Aorta (tissue), 5 donors: ENCODE results near the gene SCG5. TPM values are rescaled to one million over a fixed set of nuclear protein-coding genes. Genes with fewer than 3 reads are reported as not detected.

Experiments
- ATAC-seq: fragments of 200-7000 bp; cut with Tn5 transposase; one replicate; pipeline ENCODE4 v1.9.1; 2022; ENCODE audit warnings: moderate library complexity; ENCODE audit not compliant: low FRiP score
- DNase-seq, 2 donors: peaks; one replicate each; pipeline ENCODE4 v3.0.0-alpha.2; 2020
- H3K27ac ChIP-seq, 2 donors: one replicate each; pipeline ENCODE4 v1.5.1; 2013; ENCODE audit warnings: low read length in 2 of 2, mild to moderate bottlenecking in 2 of 2, moderate library complexity in 2 of 2, control low read depth in 1 of 2, inconsistent platforms in 1 of 2, low read depth in 1 of 2
- H3K27me3 ChIP-seq, 2 donors: one replicate each; pipeline ENCODE4 v1.6.1; 2013; ENCODE audit warnings: control low read depth in 1 of 2, low read length in 1 of 2, mild to moderate bottlenecking in 1 of 2, moderate library complexity in 1 of 2; ENCODE audit not compliant: insufficient read depth in 2 of 2, control insufficient read depth in 1 of 2
- H3K36me3 ChIP-seq, 2 donors: one replicate each; pipeline ENCODE4 v1.6.1; 2013; ENCODE audit warnings: control low read depth in 1 of 2, low read length in 1 of 2, mild to moderate bottlenecking in 1 of 2; ENCODE audit not compliant: insufficient read depth in 2 of 2, control insufficient read depth in 1 of 2
- H3K4me1 ChIP-seq, 2 donors: one replicate each; pipeline ENCODE4 v1.6.1; 2013; ENCODE audit warnings: low read length in 2 of 2, control low read depth in 1 of 2, mild to moderate bottlenecking in 1 of 2, moderate library complexity in 1 of 2; ENCODE audit not compliant: insufficient read depth in 2 of 2, control insufficient read depth in 1 of 2
- H3K4me3 ChIP-seq, 2 donors: one replicate each; pipeline ENCODE4 v1.5.1; 2013; ENCODE audit warnings: low read length in 2 of 2, control low read depth in 1 of 2, mild to moderate bottlenecking in 1 of 2
- H3K9me3 ChIP-seq: one replicate; pipeline ENCODE4 v1.6.1; 2013; ENCODE audit warnings: mild to moderate bottlenecking, low read length; ENCODE audit not compliant: control insufficient read depth
- WGBS, 2 donors: extraction: QIAGEN DNeasy Blood & Tissue Kit; methylation state at CpG; one replicate each; pipeline ENCODE4 v1.1.7; 2013; 5-methylcytosine and 5-hydroxymethylcytosine counted together
- intact Hi-C, 2 donors: fragments of 100-400 bp; cut with DNase I; formaldehyde crosslinking; loops; one replicate each; pipeline versions ENCODE4 v1.14.2 to v1.15.0; 2022
- polyA plus RNA-seq, 2 donors: library from polyadenylated mRNA; stranded (reverse); fragments of 200-250 nt; gene quantifications; one replicate each; pipeline ENCODE4 v1.2.3, GENCODE V29; 2013
- total RNA-seq, 2 donors: library from RNA; stranded (reverse); fragmentation: NEBNext Ultra II Directional; extraction: Animal tissue kit (Norgen Biotek cat#: 25700); gene quantifications; one replicate each; pipeline ENCODE4 v1.2.1, GENCODE V29; 2021
- donor health status: healthy with polysubstance abuse.
- donor health status: Bipolar disorder and iron deficiency.
- donor health status: DM: no; HTN: no; CAD: no.
- donor health status: DM: no; HTN: no; CAD: no.
- donor health status: DM: yes; HTN: yes; CAD: no.

Gene SCG5
- total and polyA plus RNA-seq, 4 donors: 2.1 to 5.6 (median 3.2) TPM

DNA sequence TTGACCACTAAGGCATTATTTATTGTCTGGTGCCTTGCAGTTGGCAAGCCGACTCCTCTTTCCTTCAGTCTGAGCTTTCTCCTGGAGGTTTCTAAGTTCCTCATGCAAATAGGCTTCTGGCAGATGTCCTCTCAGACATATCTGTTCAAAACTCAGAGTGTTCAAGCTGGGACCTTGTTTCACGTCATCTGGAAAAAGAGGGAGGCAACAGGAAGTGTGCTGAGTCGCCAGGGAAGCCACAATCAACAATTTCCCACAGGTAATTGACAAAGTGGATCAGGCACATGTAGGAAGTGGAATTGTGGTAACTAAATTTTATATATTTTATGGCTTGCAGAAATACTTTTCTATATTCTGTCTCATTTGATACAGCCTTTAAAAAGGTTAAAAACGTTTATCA, 14.6 kb downstream of the SCG5 start:
- H3K36me3 ChIP-seq: no peaks in the 10 kb centered on the region

DNA sequence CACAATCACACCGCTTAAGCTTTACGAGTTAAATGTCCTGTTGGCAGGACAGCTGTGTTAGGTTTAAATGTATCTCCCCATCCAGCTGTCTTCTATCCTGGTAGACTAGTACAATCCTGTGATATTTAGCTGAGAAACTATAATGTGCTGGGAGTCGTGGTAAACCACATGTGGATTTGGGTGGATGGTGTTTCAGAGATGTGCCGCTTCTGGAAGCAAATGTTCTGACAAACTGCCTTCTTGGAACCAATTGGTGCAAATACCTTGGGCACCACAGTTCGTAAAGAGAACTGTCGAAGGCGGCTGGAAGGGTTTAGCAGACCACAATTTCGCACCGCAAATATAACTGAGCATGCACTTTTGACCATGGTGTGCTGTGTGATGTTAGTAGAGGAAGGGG, 15.0 kb downstream of the SCG5 start:
- DNase-seq (no peak), ATAC-seq (no peak)
- no peaks in the 10 kb centered on the region for H3K9me3 ChIP-seq
- H3K4me1 ChIP-seq: peaks cover 0 to 2% of the 10 kb centered on the region in 2 donors
- no peak overlapping the region for H3K27ac ChIP-seq
- H3K36me3 ChIP-seq: no peaks in the 10 kb centered on the region
- intact Hi-C loops: no loop called here
- H3K27me3 ChIP-seq: no peaks in the 10 kb centered on the region
- H3K4me3 ChIP-seq: no peak overlapping the region
- WGBS, 2 donors: 97 to 98% methylated on average over 9 of the region's 9 CpGs

More for the DNA sequence above, 14.6 kb downstream of the SCG5 start:
- 73 to 86% methylated on average over 4 of the region's 4 CpGs for WGBS, 2 donors
- intact Hi-C loops: no loop called here
- no peak for DNase-seq
- ATAC-seq: no peak
- H3K27me3 ChIP-seq: no peaks in the 10 kb centered on the region
- peaks cover 0 to 2% of the 10 kb centered on the region in 2 donors for H3K4me1 ChIP-seq
- no peak overlapping the region for H3K27ac ChIP-seq
- H3K9me3 ChIP-seq: no peaks in the 10 kb centered on the region
- no peak overlapping the region for H3K4me3 ChIP-seq

DNA sequence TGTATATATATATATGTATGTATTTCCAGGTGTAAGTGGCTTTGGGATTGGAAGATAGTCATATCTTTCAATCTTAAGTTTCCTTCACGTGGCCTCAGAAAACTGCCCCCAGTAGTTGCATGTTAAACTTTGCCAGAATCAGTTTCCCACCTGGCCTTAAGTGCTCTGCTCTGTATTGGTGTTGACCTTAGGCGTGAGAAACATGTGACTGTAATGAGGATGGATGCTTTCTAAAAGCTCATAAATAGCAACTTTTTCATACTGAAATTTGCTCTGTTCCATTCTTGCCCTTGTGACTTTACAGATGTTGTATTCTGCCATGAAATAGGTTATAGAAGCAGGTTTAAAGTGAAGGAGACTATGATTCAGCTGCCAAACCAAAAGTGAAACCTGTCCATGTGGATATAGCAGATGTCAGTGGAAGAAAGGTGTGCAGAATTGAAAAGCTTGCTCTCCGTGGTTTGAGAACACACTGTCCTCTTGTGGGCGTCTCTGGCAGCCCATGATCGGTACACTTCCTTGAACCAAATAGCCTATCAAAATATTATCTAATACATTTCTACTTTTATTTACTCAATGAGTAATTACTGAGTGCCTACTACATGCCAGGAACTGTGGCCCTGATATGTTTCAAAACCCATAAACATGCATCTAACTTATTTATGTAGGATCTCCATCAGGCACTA, 15.8 kb downstream of the SCG5 start:
- H3K4me3 ChIP-seq: no peak overlapping the region
- intact Hi-C loops: no loop called here
- ATAC-seq: no peak
- no peak overlapping the region for H3K27ac ChIP-seq
- H3K4me1 ChIP-seq: peaks cover 0 to 2% of the 10 kb centered on the region in 2 donors
- WGBS, 2 donors: 29 to 43% methylated on average over 5 of the region's 5 CpGs
- no peaks in the 10 kb centered on the region for H3K9me3 ChIP-seq
- no peaks in the 10 kb centered on the region for H3K36me3 ChIP-seq
- DNase-seq: no peak
- H3K27me3 ChIP-seq: no peaks in the 10 kb centered on the region

DNA sequence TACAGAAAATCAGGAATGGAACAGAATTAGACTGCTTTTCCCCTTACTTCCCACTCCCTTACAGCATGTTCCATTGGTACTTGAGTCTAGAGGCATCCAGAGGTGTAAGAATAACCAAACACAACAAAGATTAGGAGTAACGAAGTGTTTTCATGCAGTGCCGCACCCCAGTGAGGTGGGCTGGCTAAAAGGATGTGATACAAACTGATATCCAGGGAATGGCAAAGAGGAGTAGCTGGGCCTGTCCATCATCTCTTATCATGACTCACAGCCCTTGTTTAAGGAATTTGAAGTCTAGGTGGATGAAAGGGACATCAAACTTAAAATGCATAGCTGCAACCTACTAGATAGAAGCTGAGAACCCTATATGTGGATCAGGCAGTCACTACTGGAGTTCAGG, 16.4 kb downstream of the SCG5 start:
- no peak for ATAC-seq
- Histone ChIP-seq H3K27me3 (no peaks in the 10 kb centered on the region), H3K9me3 (no peaks in the 10 kb centered on the region), H3K36me3 (no peaks in the 10 kb centered on the region), H3K27ac (no peak overlapping the region), H3K4me1 (peaks cover 0 to 2% of the 10 kb centered on the region in 2 donors), H3K4me3 (no peak overlapping the region)
- intact Hi-C loops: no loop called here
- WGBS, 2 donors: 90 to 93% methylated on average over 2 of the region's 2 CpGs
- no peak for DNase-seq

DNA sequence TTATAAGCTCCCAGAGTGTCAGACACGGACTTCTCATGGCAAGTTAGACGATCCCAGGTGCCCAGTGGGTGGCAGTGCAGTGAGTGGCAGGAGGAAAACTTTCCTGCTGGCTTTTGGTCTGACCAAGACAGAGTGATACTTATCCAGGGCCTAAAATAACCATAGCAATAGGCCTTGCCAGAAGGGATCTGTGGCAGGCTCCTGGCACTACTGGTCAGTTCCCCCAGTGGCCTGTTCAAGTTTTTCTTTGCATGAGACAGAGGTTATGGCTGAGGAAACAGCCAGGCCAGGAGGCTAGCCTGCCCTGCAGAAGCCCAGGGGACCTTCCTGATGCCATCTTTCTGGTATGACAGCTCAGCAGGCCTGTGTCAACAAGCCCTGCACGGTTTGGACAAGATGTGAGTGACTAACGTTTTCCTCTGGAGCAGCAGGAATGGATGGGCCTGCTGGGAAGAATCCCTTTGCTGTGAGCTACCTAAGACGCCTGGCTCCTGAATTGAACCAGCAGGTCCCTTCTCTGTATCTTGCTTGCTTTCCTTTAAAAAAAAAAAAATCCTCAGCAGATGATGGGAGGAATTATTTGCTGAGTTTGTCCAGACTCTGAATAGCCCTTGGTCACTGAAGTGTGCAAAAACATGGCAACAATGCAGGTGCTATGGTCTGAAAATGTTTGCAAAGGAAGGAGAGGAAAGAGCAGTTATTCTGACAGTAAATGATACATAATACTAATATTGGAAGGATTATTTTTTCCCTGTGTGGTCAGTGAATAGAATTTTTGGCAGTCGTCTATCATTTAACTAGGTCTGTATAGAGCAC, 18.0 kb downstream of the SCG5 start:
- Histone ChIP-seq H3K36me3 (no peaks in the 10 kb centered on the region), H3K4me3 (no peak overlapping the region), H3K4me1 (peaks cover 0 to 2% of the 10 kb centered on the region in 2 donors), H3K27me3 (no peaks in the 10 kb centered on the region), H3K27ac (peak overlapping the region in 1 of 2 donors; percentile 2), H3K9me3 (no peaks in the 10 kb centered on the region)
- intact Hi-C loops: loop anchor here (5.0 to 10.0 kb wide), 3 partner anchors 275 to 333 kb away; no protein-coding TSS in a partner anchor
- peak; percentile 63 to 80 for DNase-seq
- WGBS, 2 donors: 20 to 28% methylated on average over 6 of the region's 6 CpGs
- peak; percentile 88 for ATAC-seq

DNA sequence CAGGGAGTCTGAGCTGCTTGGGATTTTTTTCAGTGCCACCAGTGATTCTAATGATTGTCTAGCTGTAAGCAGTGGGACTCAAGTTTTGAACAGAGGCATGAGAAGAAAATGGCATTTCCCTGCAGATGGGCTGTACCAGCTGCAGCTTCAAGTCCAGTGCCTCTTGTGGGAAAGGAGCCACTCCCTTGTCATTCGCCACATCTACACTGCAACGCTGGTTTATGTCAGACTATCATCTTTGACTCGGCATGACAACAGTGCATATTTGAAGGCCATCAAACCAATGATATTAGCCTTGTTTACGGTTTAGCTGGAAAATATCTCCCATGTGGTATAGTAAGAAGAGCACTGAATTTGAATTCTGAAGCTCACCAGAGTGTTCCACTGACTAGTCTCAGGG, 22.2 kb downstream of the SCG5 start:
- no peaks in the 10 kb centered on the region for H3K27me3 ChIP-seq
- DNase-seq: no peak

DNA sequence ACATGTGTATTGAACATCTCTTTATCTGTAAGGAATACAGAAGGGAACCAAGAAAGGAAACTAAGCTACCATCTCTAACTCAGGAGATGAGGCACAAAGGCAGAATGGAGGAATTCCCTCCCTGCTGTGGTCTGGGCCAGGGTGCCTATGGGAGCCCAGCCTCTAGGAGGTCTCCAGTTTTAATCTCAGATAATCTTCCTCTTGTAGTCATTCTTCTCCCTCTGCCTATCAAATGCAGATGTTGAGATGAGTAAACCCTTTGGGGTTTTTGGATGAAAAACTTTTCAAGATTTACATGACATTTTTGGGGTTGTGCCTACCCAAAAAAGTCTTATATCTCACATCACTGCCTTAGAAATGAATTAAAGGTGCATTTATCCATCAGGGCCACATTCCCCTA, 23.3 kb downstream of the SCG5 start:
- Histone ChIP-seq H3K4me1 (no peaks in the 10 kb centered on the region), H3K27ac (no peak overlapping the region), H3K27me3 (no peaks in the 10 kb centered on the region), H3K9me3 (no peaks in the 10 kb centered on the region), H3K36me3 (no peaks in the 10 kb centered on the region), H3K4me3 (no peak overlapping the region)
- intact Hi-C loops: loop anchor here (5.0 to 10.0 kb wide), 3 partner anchors 270 to 328 kb away; no protein-coding TSS in a partner anchor
- DNase-seq (no peak), ATAC-seq (no peak)

More for the DNA sequence above, 22.2 kb downstream of the SCG5 start:
- intact Hi-C loops: loop anchor here (2.0 to 10.0 kb wide), 4 partner anchors 271 to 329 kb away; no protein-coding TSS in a partner anchor
- 87 to 98% methylated on average over 4 of the region's 4 CpGs for WGBS, 2 donors
- Histone ChIP-seq H3K4me1 (peaks cover 0 to 2% of the 10 kb centered on the region in 2 donors), H3K4me3 (no peak overlapping the region), H3K27ac (no peak overlapping the region), H3K9me3 (no peaks in the 10 kb centered on the region), H3K36me3 (no peaks in the 10 kb centered on the region)
- ATAC-seq: no peak

DNA sequence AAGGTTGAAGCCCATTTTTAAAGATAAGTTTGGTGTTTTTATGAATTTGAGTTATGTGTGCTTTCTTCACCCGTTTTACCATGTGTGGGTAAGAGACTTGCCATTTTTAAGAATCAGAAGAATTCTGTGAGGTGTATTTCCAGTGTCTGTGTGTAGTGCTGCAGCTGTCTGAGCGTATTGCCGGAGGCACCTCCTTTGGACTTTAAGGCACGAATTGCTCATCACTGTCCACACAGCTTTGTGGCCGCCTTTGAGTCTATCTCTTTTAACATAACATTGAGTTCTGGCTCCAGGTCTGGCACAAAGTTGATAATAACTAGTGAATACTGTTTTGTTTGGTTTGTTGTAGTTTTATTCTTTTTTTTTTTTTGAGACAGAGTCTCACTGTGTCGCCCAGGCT, 25.8 kb downstream of the SCG5 start:
- no peaks in the 10 kb centered on the region for H3K36me3 ChIP-seq
- H3K4me1 ChIP-seq: no peaks in the 10 kb centered on the region
- no peak for ATAC-seq
- no peak for DNase-seq
- intact Hi-C loops: loop anchor here in 1 of 2 donors (10.0 kb wide), 1 partner anchor 267 kb away; no protein-coding TSS in a partner anchor
- no peaks in the 10 kb centered on the region for H3K27me3 ChIP-seq
- H3K27ac ChIP-seq: no peak overlapping the region
- no peak overlapping the region for H3K4me3 ChIP-seq
- H3K9me3 ChIP-seq: no peaks in the 10 kb centered on the region
- 97 to 99% methylated on average over 6 of the region's 6 CpGs for WGBS, 2 donors
